ENCODE data around the gene ST6GALNAC3.

DNA sequence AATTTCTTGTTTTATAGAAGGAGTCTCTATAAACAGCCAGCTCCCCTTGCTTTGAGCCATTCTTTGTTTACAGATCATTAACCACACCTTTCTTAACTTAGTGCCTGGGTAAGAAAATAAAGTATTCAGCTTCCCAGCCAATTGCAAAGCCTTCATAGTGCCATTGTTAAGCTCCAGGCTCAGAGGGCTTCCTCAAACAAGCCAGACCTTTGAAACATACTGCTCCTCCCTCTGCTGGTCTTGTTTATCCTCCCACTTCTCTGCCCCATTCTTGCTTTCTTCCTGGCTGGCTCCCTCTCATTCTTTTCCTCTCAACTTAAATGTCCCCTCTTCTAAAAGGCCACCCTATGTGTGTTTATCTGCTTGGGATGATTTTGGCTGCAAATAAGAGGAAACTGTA, 473.4 kb downstream of the ST6GALNAC3 start:
- TF ChIP-seq, protein P1, sequence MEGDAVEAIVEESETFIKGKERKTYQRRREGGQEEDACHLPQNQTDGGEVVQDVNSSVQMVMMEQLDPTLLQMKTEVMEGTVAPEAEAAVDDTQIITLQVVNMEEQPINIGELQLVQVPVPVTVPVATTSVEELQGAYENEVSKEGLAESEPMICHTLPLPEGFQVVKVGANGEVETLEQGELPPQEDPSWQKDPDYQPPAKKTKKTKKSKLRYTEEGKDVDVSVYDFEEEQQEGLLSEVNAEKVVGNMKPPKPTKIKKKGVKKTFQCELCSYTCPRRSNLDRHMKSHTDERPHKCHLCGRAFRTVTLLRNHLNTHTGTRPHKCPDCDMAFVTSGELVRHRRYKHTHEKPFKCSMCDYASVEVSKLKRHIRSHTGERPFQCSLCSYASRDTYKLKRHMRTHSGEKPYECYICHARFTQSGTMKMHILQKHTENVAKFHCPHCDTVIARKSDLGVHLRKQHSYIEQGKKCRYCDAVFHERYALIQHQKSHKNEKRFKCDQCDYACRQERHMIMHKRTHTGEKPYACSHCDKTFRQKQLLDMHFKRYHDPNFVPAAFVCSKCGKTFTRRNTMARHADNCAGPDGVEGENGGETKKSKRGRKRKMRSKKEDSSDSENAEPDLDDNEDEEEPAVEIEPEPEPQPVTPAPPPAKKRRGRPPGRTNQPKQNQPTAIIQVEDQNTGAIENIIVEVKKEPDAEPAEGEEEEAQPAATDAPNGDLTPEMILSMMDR (IDR thresholded peaks at IDR 0.05; ENCODE audit: low read depth, low read length, poor library complexity, severe bottlenecking) = no peak
- TF ChIP-seq EZH2phosphoT487 (IDR thresholded peaks at IDR 0.05; ENCODE audit: borderline replicate concordance, low read length) = no peak
